Central memory CD8-positive, alpha-beta T cell (primary cell): Measurements from ENCODE around the gene IL13RA2.

Source experiments
- ATAC-seq: fragments of 150-1000 bp; cut with Tn5 transposase; replicated peaks from 2 replicates; pipeline ENCODE4 v1.10.0; 2022; ENCODE audit warnings: mild to moderate bottlenecking, moderate FRiP score, moderate number of reproducible peaks; ENCODE audit not compliant: poor library complexity, severe bottlenecking; ENCODE audit errors: extremely low read depth
- DNase-seq, 2 donors: peaks; one replicate each; pipeline ENCODE4 v3.0.0; 2021; ENCODE audit warnings: low spot score in 2 of 2
- H3K27ac Mint-ChIP-seq: one replicate; pipeline ENCODE4 v1.8.0; 2022; ENCODE audit warnings: low read depth, mild to moderate bottlenecking, moderate library complexity, mixed read lengths
- H3K27me3 Mint-ChIP-seq: one replicate; pipeline ENCODE4 v1.8.0; 2022; ENCODE audit warnings: mixed read lengths
- H3K36me3 Mint-ChIP-seq: one replicate; pipeline ENCODE4 v1.8.0; 2022; ENCODE audit warnings: mild to moderate bottlenecking, moderate library complexity, mixed read lengths; ENCODE audit not compliant: insufficient read depth
- H3K4me1 Mint-ChIP-seq: one replicate; pipeline ENCODE4 v1.8.0; 2022; ENCODE audit warnings: mixed read lengths
- H3K4me3 Mint-ChIP-seq: one replicate; pipeline ENCODE4 v1.8.0; 2022; ENCODE audit warnings: mild to moderate bottlenecking, moderate library complexity, mixed read lengths
- H3K9me3 Mint-ChIP-seq: one replicate; pipeline ENCODE4 v1.8.0; 2022; ENCODE audit warnings: mixed read lengths

IL13RA2 gene

GRCh38 chrX:115017455-115017854, at the start of gene IL13RA2:
Gene IL13RA2 (minus strand): TSS chrX:115017616. CDS start chrX:115017269, 347 bp downstream.
- Mint-ChIP-seq H3K4me3 (no peak within 1 kb of the TSS), H3K9me3 (peaks cover 5% of the 10 kb centered on the region), H3K36me3 (no peaks in the 10 kb centered on the region), H3K27ac (no peak within 1 kb of the TSS), H3K27me3 (no peaks in the 10 kb centered on the region), H3K4me1 (no peaks in the 10 kb centered on the region)
- DNase-seq (no peak), ATAC-seq (no peak)

GRCh38 chrX:115065304-115065703, 47.9 kb upstream of the IL13RA2 start:
- Mint-ChIP-seq H3K9me3 (peaks cover 7% of the 10 kb centered on the region), H3K27ac (no peak overlapping the region), H3K4me3 (no peak overlapping the region), H3K36me3 (no peaks in the 10 kb centered on the region), H3K4me1 (no peaks in the 10 kb centered on the region), H3K27me3 (no peaks in the 10 kb centered on the region)
- no peak for DNase-seq
- ATAC-seq = no peak

GRCh38 chrX:115060013-115060412, 42.6 kb upstream of the IL13RA2 start:
- no peak for ATAC-seq
- Mint-ChIP-seq H3K36me3 (no peaks in the 10 kb centered on the region), H3K4me1 (no peaks in the 10 kb centered on the region), H3K4me3 (no peak overlapping the region), H3K9me3 (peaks cover 13% of the 10 kb centered on the region), H3K27ac (no peak overlapping the region), H3K27me3 (no peaks in the 10 kb centered on the region)
- DNase-seq = no peak

- no peak overlapping the region for H3K27ac Mint-ChIP-seq
- H3K9me3 Mint-ChIP-seq = peaks cover 16% of the 10 kb centered on the region
- no peaks in the 10 kb centered on the region for H3K4me1 Mint-ChIP-seq
- no peak overlapping the region for H3K4me3 Mint-ChIP-seq
- no peaks in the 10 kb centered on the region for H3K36me3 Mint-ChIP-seq
- no peak for ATAC-seq
- DNase-seq = no peak
- H3K27me3 Mint-ChIP-seq = no peaks in the 10 kb centered on the region
Measured at GRCh38 chrX:115058276-115058675, 40.9 kb upstream of the IL13RA2 start.

- no peak for DNase-seq
- H3K4me3 Mint-ChIP-seq = no peak overlapping the region
- H3K9me3 Mint-ChIP-seq = peaks cover 24% of the 10 kb centered on the region
- no peaks in the 10 kb centered on the region for H3K27me3 Mint-ChIP-seq
- H3K4me1 Mint-ChIP-seq = no peaks in the 10 kb centered on the region
- H3K36me3 Mint-ChIP-seq = no peaks in the 10 kb centered on the region
- no peak overlapping the region for H3K27ac Mint-ChIP-seq
- no peak for ATAC-seq
Measured at GRCh38 chrX:115054876-115055275, 37.5 kb upstream of the IL13RA2 start.

- Mint-ChIP-seq H3K27me3 (no peaks in the 10 kb centered on the region), H3K9me3 (peaks cover 24% of the 10 kb centered on the region), H3K4me1 (no peaks in the 10 kb centered on the region), H3K27ac (no peak overlapping the region), H3K4me3 (no peak overlapping the region), H3K36me3 (no peaks in the 10 kb centered on the region)
- no peak for DNase-seq
- no peak for ATAC-seq
Measured at GRCh38 chrX:115053223-115053622, 35.8 kb upstream of the IL13RA2 start.

- Mint-ChIP-seq H3K27me3 (no peaks in the 10 kb centered on the region), H3K36me3 (no peaks in the 10 kb centered on the region), H3K27ac (no peak overlapping the region), H3K4me1 (no peaks in the 10 kb centered on the region), H3K9me3 (peaks cover 17% of the 10 kb centered on the region), H3K4me3 (no peak overlapping the region)
- ATAC-seq (no peak), DNase-seq (no peak)
Measured at GRCh38 chrX:115047715-115048114, 30.3 kb upstream of the IL13RA2 start.

GRCh38 chrX:115047181-115047580, 29.8 kb upstream of the IL13RA2 start:
- Mint-ChIP-seq H3K27me3 (no peaks in the 10 kb centered on the region), H3K4me3 (no peak overlapping the region), H3K4me1 (no peaks in the 10 kb centered on the region), H3K9me3 (peaks cover 17% of the 10 kb centered on the region), H3K27ac (no peak overlapping the region), H3K36me3 (no peaks in the 10 kb centered on the region)
- DNase-seq = no peak
- no peak for ATAC-seq

- H3K27me3 Mint-ChIP-seq = no peaks in the 10 kb centered on the region
- H3K4me1 Mint-ChIP-seq = no peaks in the 10 kb centered on the region
- no peaks in the 10 kb centered on the region for H3K36me3 Mint-ChIP-seq
- no peak overlapping the region for H3K27ac Mint-ChIP-seq
- DNase-seq (no peak), ATAC-seq (no peak)
- H3K9me3 Mint-ChIP-seq = peaks cover 11% of the 10 kb centered on the region
- H3K4me3 Mint-ChIP-seq = no peak overlapping the region
Measured at GRCh38 chrX:115040417-115040816, 23.0 kb upstream of the IL13RA2 start.

- Mint-ChIP-seq H3K27ac (no peak overlapping the region), H3K4me1 (no peaks in the 10 kb centered on the region), H3K4me3 (no peak overlapping the region), H3K27me3 (no peaks in the 10 kb centered on the region), H3K36me3 (no peaks in the 10 kb centered on the region), H3K9me3 (peaks cover 6% of the 10 kb centered on the region)
- no peak for DNase-seq
- ATAC-seq = no peak
Measured at GRCh38 chrX:115038406-115038805, 21.0 kb upstream of the IL13RA2 start.

- Mint-ChIP-seq H3K36me3 (no peaks in the 10 kb centered on the region), H3K27ac (no peak overlapping the region), H3K27me3 (no peaks in the 10 kb centered on the region), H3K4me3 (no peak overlapping the region), H3K4me1 (no peaks in the 10 kb centered on the region), H3K9me3 (peaks cover 6% of the 10 kb centered on the region)
- ATAC-seq (no peak), DNase-seq (no peak)
Measured at GRCh38 chrX:115036029-115036428, 18.6 kb upstream of the IL13RA2 start.

GRCh38 chrX:115031989-115032388, 14.6 kb upstream of the IL13RA2 start:
- Mint-ChIP-seq H3K27ac (no peak overlapping the region), H3K9me3 (no peaks in the 10 kb centered on the region), H3K27me3 (no peaks in the 10 kb centered on the region), H3K4me1 (no peaks in the 10 kb centered on the region), H3K4me3 (no peak overlapping the region), H3K36me3 (no peaks in the 10 kb centered on the region)
- ATAC-seq = no peak
- no peak for DNase-seq

- H3K27me3 Mint-ChIP-seq = no peaks in the 10 kb centered on the region
- H3K27ac Mint-ChIP-seq = no peak overlapping the region
- no peak for DNase-seq
- ATAC-seq = no peak
- no peaks in the 10 kb centered on the region for H3K9me3 Mint-ChIP-seq
- no peaks in the 10 kb centered on the region for H3K4me1 Mint-ChIP-seq
- H3K36me3 Mint-ChIP-seq = no peaks in the 10 kb centered on the region
- H3K4me3 Mint-ChIP-seq = no peak overlapping the region
Measured at GRCh38 chrX:115030625-115031024, 13.2 kb upstream of the IL13RA2 start.
